ENCODE data around the gene HSPG2. TPM values are rescaled to one million over a fixed set of nuclear protein-coding genes. Genes with fewer than 3 reads are reported as not detected.

HSPG2 gene
- total RNA-seq, result 34.0 and 41.5 TPM in 2 replicates

DNA sequence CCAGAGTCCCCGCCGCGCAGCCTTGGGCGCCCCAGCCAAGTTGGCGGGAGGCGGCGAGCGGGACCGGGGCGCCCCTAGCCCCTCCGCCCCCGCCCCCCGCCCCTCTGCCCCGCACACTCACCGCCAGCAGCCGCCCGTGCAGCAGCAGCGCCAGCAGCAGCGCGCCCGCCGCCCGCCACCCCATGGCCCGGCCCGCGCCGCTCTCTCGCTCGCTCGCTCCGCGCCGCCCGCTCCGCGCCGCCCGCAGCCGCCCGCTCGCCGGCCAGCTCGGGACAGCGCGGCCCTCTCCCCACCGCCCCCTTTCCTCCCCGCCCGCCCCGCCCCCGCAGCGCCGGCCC is at the start of gene HSPG2:
HSPG2 (minus strand) TSS at position 277 of the 338 bp plus-strand sequence; CDS start at position 184, 93 bp downstream.

DNA sequence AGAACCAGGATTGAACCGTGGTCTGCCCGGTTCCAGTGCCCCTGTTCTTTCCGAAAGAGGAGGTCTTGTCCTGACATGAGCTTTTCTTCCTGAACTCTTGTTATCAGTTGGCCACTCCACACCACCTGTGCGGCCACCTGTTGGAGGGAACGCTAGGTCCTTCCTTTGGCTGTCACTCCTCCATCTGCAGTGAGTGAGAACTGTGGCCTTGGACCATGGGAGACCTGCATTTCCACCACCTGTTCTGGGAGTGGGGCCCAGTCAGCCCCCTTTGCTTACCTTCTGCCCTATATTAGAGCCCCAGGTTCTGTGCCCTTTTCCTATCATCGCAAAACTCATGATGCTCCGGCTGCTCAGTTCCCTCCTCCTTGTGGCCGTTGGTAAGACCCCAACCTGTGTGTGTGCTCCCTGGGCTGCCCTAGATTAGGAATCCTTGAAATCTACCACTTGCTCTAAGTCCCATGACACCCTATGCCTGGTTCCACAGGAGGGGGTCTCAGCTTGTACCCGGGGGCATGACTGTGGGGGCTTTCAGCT is 39.7 kb upstream of the HSPG2 start, which contains the start of gene CELA3B:
CELA3B (plus strand) TSS at position 320 of the 537 bp plus-strand sequence; CDS start at position 338, 18 bp downstream.

GRCh38 chr1:21811875-21812305 is 125.2 kb downstream of the HSPG2 start, which contains the start of gene LDLRAD2:
Gene LDLRAD2, plus strand, starts transcription at chr1:21812265. Its CDS starts 187 bp downstream, at chr1:21812452.

GRCh38 chr1:21782868-21783678 is 154.0 kb downstream of the HSPG2 start, which contains the start of gene USP48:
Gene USP48, minus strand, starts transcription at chr1:21783149. Its CDS starts 192 bp downstream, at chr1:21782957.

Other genes starting within 250 kb of the HSPG2 start
- 13.1 and 16.8 TPM in 2 replicates for gene USP48, start 154.2 kb downstream of the HSPG2 start, total RNA-seq
- under 0.01 TPM in 2 replicates for gene LDLRAD2, start 125.0 kb downstream of the HSPG2 start, total RNA-seq
- gene CELA3B, start 39.7 kb upstream of the HSPG2 start, total RNA-seq, result not detected in 2 replicates
- not detected in 2 replicates for gene CELA3A, start 64.3 kb upstream of the HSPG2 start, total RNA-seq
- 276 and 283 TPM in 2 replicates for gene CDC42, start 115.4 kb upstream of the HSPG2 start, total RNA-seq
- not detected in 2 replicates for gene WNT4, start 205.8 kb upstream of the HSPG2 start, total RNA-seq